Ectodermal cell (in vitro differentiated cells): ENCODE measurements around the gene CGB1.

Source experiments
- H3K27ac ChIP-seq: 2 replicates; pipeline ENCODE4 v1.7.0; 2013; ENCODE audit warnings: mild to moderate bottlenecking, low read depth, low read length; ENCODE audit not compliant: insufficient read depth, poor library complexity, severe bottlenecking
- H3K27me3 ChIP-seq: 2 replicates; pipeline ENCODE4 v1.7.0; 2013; ENCODE audit warnings: mild to moderate bottlenecking, low read length; ENCODE audit not compliant: insufficient read depth, control insufficient read depth, poor library complexity, severe bottlenecking
- H3K36me3 ChIP-seq: one replicate; pipeline ENCODE4 v1.7.0; 2013; ENCODE audit warnings: low read length; ENCODE audit not compliant: control insufficient read depth, insufficient read depth
- H3K4me1 ChIP-seq: one replicate; pipeline ENCODE4 v1.7.0; 2013; ENCODE audit warnings: low read length; ENCODE audit not compliant: control insufficient read depth, insufficient read depth
- H3K4me3 ChIP-seq: 2 replicates; pipeline ENCODE4 v1.7.0; 2013; ENCODE audit warnings: low read depth, low read length, control low read depth; ENCODE audit not compliant: insufficient read depth
- H3K9me3 ChIP-seq: 2 replicates; pipeline ENCODE4 v1.7.0; 2013; ENCODE audit warnings: mild to moderate bottlenecking, low read length, moderate library complexity; ENCODE audit not compliant: control insufficient read depth
- WGBS, 2 experiments: methylation state at CpG; one replicate each; pipeline ENCODE4 v1.1.7; 2013; ENCODE audit warnings: missing lambda C conversion rate in 2 of 2; 5-methylcytosine and 5-hydroxymethylcytosine counted together

Gene CGB1

GRCh38 chr19:48993175-48994034 lies 43.3 kb downstream of the CGB1 start, which contains the start of the genes GYS1 and RUVBL2:
GYS1 (minus strand) TSS chr19:48993309; CDS start chr19:48993112, 197 bp downstream.
RUVBL2 (plus strand) TSS chr19:48993887; CDS start chr19:48993912, 25 bp downstream.
- no peaks in the 10 kb centered on the region for H3K9me3 ChIP-seq
- H3K27ac ChIP-seq: peak within 1 kb of the TSS; percentile 71
- H3K4me1 ChIP-seq: peaks cover 17% of the 10 kb centered on the region
- 0 to 1% methylated on average over 56 of the region's 56 CpGs for WGBS, 2 experiments
- H3K4me3 ChIP-seq: peak within 1 kb of the TSS; percentile 73
- peaks cover 3% of the 10 kb centered on the region for H3K36me3 ChIP-seq
- H3K27me3 ChIP-seq: no peaks in the 10 kb centered on the region

GRCh38 chr19:48992581-48993174 lies 44.0 kb downstream of the CGB1 start:
- H3K9me3 ChIP-seq: no peaks in the 10 kb centered on the region
- H3K4me1 ChIP-seq: peaks cover 17% of the 10 kb centered on the region
- peaks cover 8% of the 10 kb centered on the region for H3K36me3 ChIP-seq
- no peaks in the 10 kb centered on the region for H3K27me3 ChIP-seq
- peak overlapping the region; percentile 73 for H3K4me3 ChIP-seq
- peak overlapping the region; percentile 71 for H3K27ac ChIP-seq
- 1% methylated on average over 20 of the region's 20 CpGs for WGBS, 2 experiments

- Histone ChIP-seq H3K27ac (peak overlapping the region; percentile 71), H3K27me3 (no peaks in the 10 kb centered on the region)
- WGBS, 2 experiments: 42 to 43% methylated on average over 8 of the region's 8 CpGs
These were observed 44.7 kb downstream of the CGB1 start for GRCh38 chr19:48991873-48992580.

GRCh38 chr19:48991011-48991609 lies 45.6 kb downstream of the CGB1 start:
- Histone ChIP-seq H3K9me3 (no peaks in the 10 kb centered on the region), H3K27me3 (no peaks in the 10 kb centered on the region), H3K4me3 (no peak overlapping the region), H3K4me1 (peaks cover 17% of the 10 kb centered on the region), H3K36me3 (peaks cover 8% of the 10 kb centered on the region), H3K27ac (no peak overlapping the region)
- WGBS, 2 experiments: 94% methylated on average over 22 of the region's 22 CpGs

More at GRCh38 chr19:48991873-48992580, 44.7 kb downstream of the CGB1 start:
- Histone ChIP-seq H3K9me3 (no peaks in the 10 kb centered on the region), H3K36me3 (peaks cover 8% of the 10 kb centered on the region), H3K4me3 (peak overlapping the region; percentile 73), H3K4me1 (peaks cover 17% of the 10 kb centered on the region)

DNA sequence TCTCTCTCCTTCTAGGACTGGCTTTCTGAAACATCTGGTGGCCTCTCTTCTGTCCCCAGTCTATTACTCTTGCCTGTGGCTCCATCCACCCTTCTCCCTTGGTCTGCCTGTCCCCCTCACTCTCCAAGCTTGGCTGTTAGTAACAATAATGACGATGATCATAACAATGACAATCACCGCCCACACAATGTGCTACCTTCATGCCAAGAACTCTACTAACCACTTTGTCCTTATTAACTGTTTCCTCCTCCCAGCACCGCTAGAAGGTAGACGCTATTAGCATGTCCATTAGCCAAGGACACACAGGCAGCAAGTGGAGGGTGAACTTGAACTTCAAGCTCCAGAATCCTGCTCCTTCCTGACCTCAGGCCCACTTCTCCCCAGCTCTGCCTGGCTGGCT lies 46.3 kb downstream of the CGB1 start:
- Histone ChIP-seq H3K36me3 (peaks cover 8% of the 10 kb centered on the region), H3K4me1 (peaks cover 17% of the 10 kb centered on the region), H3K27me3 (no peaks in the 10 kb centered on the region), H3K4me3 (no peak overlapping the region), H3K9me3 (no peaks in the 10 kb centered on the region), H3K27ac (no peak overlapping the region)
- WGBS, 2 experiments: 85 to 90% methylated on average over 4 of the region's 4 CpGs

- 89 to 91% methylated on average over 17 of the region's 17 CpGs for WGBS, 2 experiments
- Histone ChIP-seq H3K9me3 (no peaks in the 10 kb centered on the region), H3K36me3 (peaks cover 8% of the 10 kb centered on the region), H3K27ac (no peak overlapping the region), H3K4me3 (no peak overlapping the region), H3K27me3 (no peaks in the 10 kb centered on the region), H3K4me1 (peaks cover 17% of the 10 kb centered on the region)
These were observed 46.9 kb downstream of the CGB1 start for GRCh38 chr19:48989701-48990291.

DNA sequence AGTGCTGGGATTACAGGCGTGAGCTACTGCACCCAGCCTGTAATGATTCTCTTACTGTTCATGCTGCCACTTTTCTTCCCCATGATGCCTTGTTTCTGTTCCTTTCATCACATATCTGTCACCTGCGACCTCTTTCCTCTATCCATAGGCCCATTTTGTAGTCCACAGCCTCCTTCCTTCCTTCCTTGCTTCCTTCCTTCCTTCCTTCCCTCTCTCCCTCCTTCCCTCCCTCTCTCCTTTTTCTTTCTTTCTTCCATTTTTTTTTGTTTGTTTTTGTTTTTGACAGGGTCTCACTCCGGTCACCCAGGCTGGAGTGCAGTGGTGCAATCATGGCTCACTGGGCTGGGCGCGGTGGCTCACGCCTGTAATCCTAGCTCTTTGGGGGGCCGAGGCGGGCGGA lies 47.8 kb downstream of the CGB1 start:
- 89 to 92% methylated on average over 9 of the region's 9 CpGs for WGBS, 2 experiments

DNA sequence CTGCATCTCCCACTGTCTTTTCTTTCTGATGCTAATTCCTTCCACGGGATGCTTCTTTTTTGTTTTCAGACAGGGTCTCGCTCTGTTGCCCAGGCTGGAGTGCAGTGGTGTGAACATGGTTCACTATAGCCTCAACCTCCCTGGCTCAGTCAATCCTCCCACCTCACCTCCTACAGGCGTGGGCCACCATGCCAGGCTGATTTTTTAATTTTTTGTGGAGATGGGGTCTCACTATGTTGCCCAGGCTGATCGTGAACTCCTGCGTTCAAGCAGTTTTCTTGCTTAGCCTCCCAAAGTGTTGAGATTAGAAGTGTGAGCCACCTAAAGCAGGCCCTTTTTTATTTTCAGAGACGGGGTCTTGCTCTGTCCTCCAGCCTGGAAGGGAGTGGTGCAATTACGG lies 48.4 kb downstream of the CGB1 start:
- Histone ChIP-seq H3K27ac (no peak overlapping the region), H3K27me3 (no peaks in the 10 kb centered on the region), H3K4me3 (no peak overlapping the region), H3K36me3 (peaks cover 8% of the 10 kb centered on the region), H3K4me1 (peaks cover 11% of the 10 kb centered on the region), H3K9me3 (no peaks in the 10 kb centered on the region)
- WGBS, 2 experiments: 93% methylated on average over 7 of the region's 7 CpGs

More for the DNA sequence above, 47.8 kb downstream of the CGB1 start:
- H3K4me1 ChIP-seq: peaks cover 11% of the 10 kb centered on the region
- no peak overlapping the region for H3K4me3 ChIP-seq
- no peaks in the 10 kb centered on the region for H3K27me3 ChIP-seq
- no peak overlapping the region for H3K27ac ChIP-seq
- H3K9me3 ChIP-seq: no peaks in the 10 kb centered on the region
- peaks cover 8% of the 10 kb centered on the region for H3K36me3 ChIP-seq

DNA sequence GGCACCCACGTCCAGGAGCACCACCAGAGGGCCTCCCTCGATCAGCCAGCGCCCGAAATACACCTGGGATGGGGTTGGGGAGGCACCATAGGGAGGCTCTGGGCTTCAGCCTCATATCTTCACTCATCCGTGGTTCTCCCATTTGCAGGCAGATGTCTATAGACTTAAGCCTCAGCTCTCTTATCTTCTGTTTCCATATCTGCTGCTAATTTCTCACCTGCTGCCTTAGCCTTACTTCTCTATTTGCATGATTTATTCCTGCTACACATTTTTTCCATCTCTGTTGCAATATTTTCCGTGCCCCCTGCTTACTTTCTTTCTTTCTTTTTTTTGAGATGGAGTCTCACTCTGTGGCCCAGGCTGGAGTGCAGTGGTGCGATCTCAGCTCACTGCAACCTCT lies 49.4 kb downstream of the CGB1 start:
- Histone ChIP-seq H3K9me3 (no peaks in the 10 kb centered on the region), H3K4me1 (peaks cover 11% of the 10 kb centered on the region), H3K27me3 (no peaks in the 10 kb centered on the region), H3K36me3 (peaks cover 13% of the 10 kb centered on the region), H3K27ac (no peak overlapping the region), H3K4me3 (no peak overlapping the region)
- WGBS, 2 experiments: 89 to 95% methylated on average over 7 of the region's 7 CpGs
